Lung (tissue), 12 donors: ENCODE data around the gene MCUB. TPM values are rescaled to one million over a fixed set of nuclear protein-coding genes. Genes with fewer than 3 reads are reported as not detected.
"Not testable (repeated sequence)": the region's sequence is repeated elsewhere in the genome, so short reads cannot be mapped to it uniquely, and the experiment has no call there.

Experiments
- ATAC-seq: fragments of 200-7000 bp; cut with Tn5 transposase; one replicate; pipeline ENCODE4 v1.9.1; 2020; ENCODE audit warnings: moderate number of reproducible peaks; ENCODE audit not compliant: insufficient read depth, low FRiP score
- DNase-seq, 3 donors: peaks; one replicate each; pipeline ENCODE4 v3.0.0-alpha.2; 2013 to 2017
- H3K27ac ChIP-seq, 2 donors: one replicate each; pipeline ENCODE4 v1.5.1; 2013; ENCODE audit warnings: mild to moderate bottlenecking in 2 of 2, moderate library complexity in 2 of 2, control low read depth in 1 of 2, inconsistent platforms in 1 of 2, low read depth in 1 of 2, low read length in 1 of 2
- H3K27me3 ChIP-seq, 3 donors: one replicate each; pipeline ENCODE4 v1.5.1; 2013; ENCODE audit warnings: low read length in 2 of 3; ENCODE audit not compliant: control insufficient read depth in 3 of 3, insufficient read depth in 3 of 3
- H3K36me3 ChIP-seq, 4 donors: one replicate each; pipeline ENCODE4 v1.5.1; 2013; ENCODE audit warnings: low read length in 4 of 4, mild to moderate bottlenecking in 1 of 4, moderate library complexity in 1 of 4; ENCODE audit not compliant: control insufficient read depth in 4 of 4, insufficient read depth in 4 of 4
- H3K4me1 ChIP-seq, 5 donors: one replicate each; pipeline ENCODE4 v1.5.1; 2013; ENCODE audit warnings: low read length in 5 of 5, mild to moderate bottlenecking in 2 of 5, moderate library complexity in 1 of 5; ENCODE audit not compliant: control insufficient read depth in 5 of 5, insufficient read depth in 5 of 5
- H3K4me3 ChIP-seq: one replicate; pipeline ENCODE4 v1.5.1; 2013; ENCODE audit warnings: mild to moderate bottlenecking, control low read depth, moderate library complexity
- H3K9ac ChIP-seq, 2 donors: one replicate each; pipeline ENCODE4 v1.5.1; 2013; ENCODE audit warnings: low read length in 2 of 2, control low read depth in 1 of 2; ENCODE audit not compliant: insufficient read depth in 1 of 2
- H3K9me3 ChIP-seq, 4 donors: one replicate each; pipeline ENCODE4 v1.5.1; 2013; ENCODE audit warnings: low read length in 3 of 4, mild to moderate bottlenecking in 1 of 4, moderate library complexity in 1 of 4; ENCODE audit not compliant: control insufficient read depth in 4 of 4, insufficient read depth in 3 of 4
- whole genome bisulfite sequencing, 2 donors: extraction: QIAGEN DNeasy Blood & Tissue Kit; methylation state at CpG; one replicate each; pipeline ENCODE4 v1.1.7; 2013; 5-methylcytosine and 5-hydroxymethylcytosine counted together
- polyA plus RNA-seq, 2 donors: library from polyadenylated mRNA; stranded (reverse); fragments of 200-250 nt; gene quantifications; one replicate each; pipeline ENCODE4 v1.2.1, GENCODE V29; 2013
- total RNA-seq, 2 donors: library from RNA; depleted of rRNA in 1 of 2; stranded (reverse); fragments of >200 nt in 1 of 2; gene quantifications; one replicate each; pipeline ENCODE4 v1.2.1, GENCODE V29; 2014 to 2021
- TF ChIP-seq, protein P1 (sequence below): IDR thresholded peaks from 2 replicates; pipeline ENCODE4 v1.5.1; 2012; ENCODE audit warnings: mild to moderate bottlenecking; ENCODE audit errors: control extremely low read depth, extremely low read depth
- donor health status: control.
- donor health status: control.
- donor health status: Bipolar disorder and iron deficiency.
- donor health status: healthy.
- donor health status: DM: yes; HTN: yes; CAD: no.

The MCUB gene
- total and polyA plus RNA-seq, 4 donors = 9.2 to 25.3 (median 15.9) TPM

DNA sequence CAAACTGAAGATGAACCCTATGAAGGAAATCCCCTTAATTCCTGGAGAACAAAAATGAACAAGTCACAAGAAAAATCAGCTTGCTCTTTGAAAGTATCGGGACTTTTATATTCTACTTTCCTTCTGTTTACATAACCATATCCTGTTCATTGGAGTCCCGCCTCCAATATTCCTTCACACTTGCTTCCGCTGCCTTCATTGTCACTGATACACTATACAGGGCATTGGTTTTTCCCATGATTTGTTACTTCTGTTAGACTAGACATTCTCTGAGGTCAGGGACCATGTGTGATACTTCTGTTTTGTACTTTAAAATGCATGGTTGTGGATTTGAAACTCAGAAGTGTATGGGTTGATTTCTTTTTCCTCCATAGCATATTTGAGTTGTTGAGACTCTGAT is 18.8 kb downstream of the MCUB start:
- ATAC-seq = no peak
- 65 to 80% methylated on average over 3 of the region's 3 CpGs for WGBS, 2 donors
- no peak overlapping the region for H3K9ac ChIP-seq

DNA sequence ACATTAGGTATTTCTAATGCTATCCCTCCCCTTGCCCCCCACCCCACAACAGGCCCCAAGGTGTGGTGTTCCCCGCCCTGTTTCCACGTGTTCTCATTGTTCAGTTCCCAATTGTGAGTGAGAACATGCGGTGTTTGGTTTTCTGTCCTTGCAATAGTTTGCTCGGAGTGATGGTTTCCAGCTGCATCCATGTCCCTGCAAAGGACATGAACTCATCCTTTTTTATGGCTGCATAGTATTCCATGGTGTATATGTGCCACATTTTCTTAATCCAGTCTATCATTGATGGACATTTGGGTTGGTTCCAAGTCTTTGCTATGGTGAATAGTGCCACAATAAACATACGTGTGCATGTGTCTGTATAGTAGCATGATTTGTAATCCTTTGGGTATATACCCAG is 20.0 kb downstream of the MCUB start:
- not testable (repeated sequence) for H3K4me1 ChIP-seq, DNase-seq, H3K4me3 ChIP-seq, H3K9ac ChIP-seq, H3K9me3 ChIP-seq, H3K27ac ChIP-seq, H3K36me3 ChIP-seq, ATAC-seq, H3K27me3 ChIP-seq
- 93 to 96% methylated on average over 5 of the region's 5 CpGs for WGBS, 2 donors

More for the DNA sequence above, 18.8 kb downstream of the MCUB start:
- Histone ChIP-seq H3K27me3 (no peaks in the 10 kb centered on the region), H3K27ac (no peak overlapping the region), H3K4me3 (no peak overlapping the region), H3K36me3 (no peaks in the 10 kb centered on the region), H3K9me3 (no peaks in the 10 kb centered on the region), H3K4me1 (peaks cover 0 to 2% (median 0%) of the 10 kb centered on the region in 5 donors)
- peak in 1 of 3 donors; percentile 18 for DNase-seq
- TF ChIP-seq, protein P1, sequence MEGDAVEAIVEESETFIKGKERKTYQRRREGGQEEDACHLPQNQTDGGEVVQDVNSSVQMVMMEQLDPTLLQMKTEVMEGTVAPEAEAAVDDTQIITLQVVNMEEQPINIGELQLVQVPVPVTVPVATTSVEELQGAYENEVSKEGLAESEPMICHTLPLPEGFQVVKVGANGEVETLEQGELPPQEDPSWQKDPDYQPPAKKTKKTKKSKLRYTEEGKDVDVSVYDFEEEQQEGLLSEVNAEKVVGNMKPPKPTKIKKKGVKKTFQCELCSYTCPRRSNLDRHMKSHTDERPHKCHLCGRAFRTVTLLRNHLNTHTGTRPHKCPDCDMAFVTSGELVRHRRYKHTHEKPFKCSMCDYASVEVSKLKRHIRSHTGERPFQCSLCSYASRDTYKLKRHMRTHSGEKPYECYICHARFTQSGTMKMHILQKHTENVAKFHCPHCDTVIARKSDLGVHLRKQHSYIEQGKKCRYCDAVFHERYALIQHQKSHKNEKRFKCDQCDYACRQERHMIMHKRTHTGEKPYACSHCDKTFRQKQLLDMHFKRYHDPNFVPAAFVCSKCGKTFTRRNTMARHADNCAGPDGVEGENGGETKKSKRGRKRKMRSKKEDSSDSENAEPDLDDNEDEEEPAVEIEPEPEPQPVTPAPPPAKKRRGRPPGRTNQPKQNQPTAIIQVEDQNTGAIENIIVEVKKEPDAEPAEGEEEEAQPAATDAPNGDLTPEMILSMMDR = no peak

DNA sequence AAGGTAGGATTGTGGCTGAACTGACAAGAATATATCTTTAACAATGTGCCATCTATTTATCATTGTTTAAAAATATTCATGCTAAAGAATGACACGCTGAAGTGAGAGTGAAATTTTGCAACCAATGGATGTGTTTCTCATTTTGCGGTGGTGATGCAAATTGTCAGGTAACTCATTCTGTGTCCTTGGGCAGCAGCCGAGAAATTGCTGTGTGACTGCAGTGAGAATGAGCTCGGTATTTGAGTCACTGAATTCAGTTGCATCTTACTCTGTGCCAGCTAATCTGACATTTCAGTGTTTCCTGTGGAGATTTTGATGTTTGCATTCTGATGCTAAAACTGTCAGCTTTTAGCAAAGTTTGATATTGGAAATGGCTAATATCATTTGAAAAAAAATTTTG is 28.1 kb downstream of the MCUB start:
- ATAC-seq (no peak), DNase-seq (no peak)
- TF ChIP-seq, protein P1 = no peak
- no peak overlapping the region for H3K27ac ChIP-seq
- no peak overlapping the region for H3K9ac ChIP-seq
- WGBS, 2 donors = 80 to 82% methylated on average over 4 of the region's 4 CpGs
- peaks cover 0 to 3% (median 0%) of the 10 kb centered on the region in 4 donors for H3K9me3 ChIP-seq
- no peaks in the 10 kb centered on the region for H3K4me1 ChIP-seq
- no peaks in the 10 kb centered on the region for H3K36me3 ChIP-seq
- H3K4me3 ChIP-seq = no peak overlapping the region
- H3K27me3 ChIP-seq = no peaks in the 10 kb centered on the region

DNA sequence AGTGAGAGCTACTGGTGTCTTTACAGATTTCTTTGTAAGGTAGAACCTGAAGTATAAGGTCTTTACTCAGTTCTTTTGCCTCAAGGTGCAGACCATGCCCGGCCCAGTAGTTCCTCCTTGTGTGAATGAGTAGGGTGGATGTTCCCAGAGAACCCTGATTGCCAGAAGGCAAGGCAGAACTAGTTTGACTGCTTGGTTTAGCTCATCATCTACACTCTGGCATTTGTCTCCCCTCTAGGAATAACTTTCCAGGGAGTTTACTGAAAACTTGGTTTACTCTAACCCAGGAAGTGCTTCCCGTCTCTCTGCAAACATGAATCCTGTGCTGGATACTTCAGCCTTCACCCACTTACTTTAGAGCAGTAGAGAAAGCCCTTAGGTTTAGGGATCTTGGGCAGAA is 29.1 kb downstream of the MCUB start:
- H3K27ac ChIP-seq = no peak overlapping the region
- TF ChIP-seq, protein P1 = no peak
- no peaks in the 10 kb centered on the region for H3K27me3 ChIP-seq
- no peak overlapping the region for H3K4me3 ChIP-seq
- no peaks in the 10 kb centered on the region for H3K4me1 ChIP-seq
- DNase-seq (peak in 1 of 3 donors; percentile 4), ATAC-seq (no peak)
- WGBS, 2 donors = 76 to 83% methylated on average over 2 of the region's 2 CpGs
- no peaks in the 10 kb centered on the region for H3K36me3 ChIP-seq
- H3K9me3 ChIP-seq = peaks cover 0 to 3% (median 0%) of the 10 kb centered on the region in 4 donors
- no peak overlapping the region for H3K9ac ChIP-seq
